Fibroblast of skin of abdomen (primary cell): ENCODE measurements around the gene B9D1.

ENCODE experiments used
- DNase-seq: peaks from one replicate; pipeline ENCODE4 v3.0.0-alpha.2; 2013

Gene B9D1

DNA sequence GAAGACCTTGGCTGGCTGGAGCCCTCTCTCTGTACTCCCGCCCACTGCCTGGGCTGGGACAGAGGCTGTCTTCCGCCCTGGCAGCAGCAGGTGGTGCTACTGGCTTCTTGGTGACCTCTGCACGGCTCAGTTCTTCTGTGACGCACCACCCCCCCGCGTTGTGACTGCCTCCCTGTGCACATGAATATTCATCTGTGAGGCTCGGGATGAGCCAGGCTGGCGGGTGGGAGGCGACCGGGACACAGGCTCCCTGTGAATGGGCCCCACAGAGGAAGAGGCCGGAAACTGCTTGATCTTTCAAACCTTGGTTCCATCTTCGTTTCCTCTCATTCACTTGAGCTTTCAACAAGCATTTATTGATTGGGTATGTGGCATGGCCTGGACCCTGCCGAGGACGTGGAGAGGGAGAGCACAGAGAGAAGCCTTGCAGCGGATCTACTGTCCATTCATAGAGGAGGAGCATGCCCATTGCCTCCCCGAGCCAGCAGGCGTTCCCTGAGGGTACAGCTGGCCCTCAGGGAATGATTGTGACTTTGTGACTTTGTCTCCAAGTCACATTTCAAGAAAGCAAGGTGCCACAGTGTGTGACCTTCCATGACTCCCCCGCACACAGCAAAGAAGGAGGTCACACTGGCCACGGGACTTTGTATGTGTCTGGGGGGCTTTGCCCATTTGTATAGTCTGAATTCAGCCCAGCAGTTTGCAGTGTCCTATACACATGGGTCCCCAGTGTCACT lies 45.0 kb downstream of the B9D1 start:
- DNase-seq: peak; percentile 62

GRCh38 chr17:19316761-19317358 lies 45.7 kb downstream of the B9D1 start:
- DNase-seq: no peak

DNA sequence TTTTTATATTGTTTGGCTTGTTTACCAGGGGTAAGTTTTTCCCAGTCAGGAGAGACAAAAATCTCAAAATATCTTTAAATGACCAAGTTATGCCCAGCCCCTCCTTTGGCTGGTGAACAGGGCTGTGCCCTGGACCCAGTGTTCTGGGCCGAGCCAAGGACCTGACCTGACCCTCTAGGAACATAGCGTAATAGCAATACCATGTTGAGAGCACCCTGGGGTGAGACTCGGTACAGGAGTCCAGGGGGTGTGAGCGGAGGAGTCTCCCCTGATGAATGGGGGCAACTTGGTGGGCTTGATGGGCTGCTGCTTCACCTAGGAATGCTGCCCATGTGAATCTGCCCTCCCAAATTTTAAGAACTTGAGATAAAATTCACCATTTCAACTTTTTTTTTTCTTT lies 47.4 kb downstream of the B9D1 start:
- no peak for DNase-seq

- no peak for DNase-seq
These were observed 48.5 kb downstream of the B9D1 start for GRCh38 chr17:19313746-19314651.

DNA sequence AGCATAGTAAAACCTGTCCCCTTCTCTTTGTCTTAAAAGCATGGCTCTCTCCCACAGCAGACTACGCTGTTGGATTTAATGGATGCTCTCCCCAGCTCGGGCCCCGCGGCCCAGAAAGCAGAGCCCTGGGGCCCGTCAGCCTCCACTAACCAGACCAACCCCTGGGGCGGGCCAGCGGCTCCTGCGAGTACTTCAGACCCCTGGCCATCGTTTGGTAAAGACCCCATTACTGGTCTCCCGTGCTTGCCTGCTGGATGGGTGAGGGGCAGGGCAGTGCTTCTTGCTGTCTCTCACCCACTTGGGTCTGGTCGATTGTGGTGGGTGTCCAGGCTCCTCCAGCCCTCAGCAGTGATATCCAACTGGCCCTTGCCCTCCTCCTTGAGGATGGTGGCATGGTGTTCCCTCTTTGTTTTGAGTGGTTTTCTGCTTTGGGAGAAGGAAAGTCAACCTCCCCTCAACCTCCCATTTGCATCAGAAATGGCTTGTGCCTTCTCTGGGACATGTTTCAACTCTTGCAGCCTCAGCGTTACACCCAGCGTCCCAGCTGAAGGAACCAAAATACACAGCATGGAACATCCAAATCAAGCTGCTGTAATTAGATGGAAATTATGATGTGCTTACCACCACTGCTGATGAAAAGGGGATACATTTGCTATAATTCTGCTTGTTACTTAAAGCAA lies 49.3 kb downstream of the B9D1 start:
- DNase-seq: no peak

- no peak for DNase-seq
These were observed 50.1 kb downstream of the B9D1 start for GRCh38 chr17:19312406-19312805.

GRCh38 chr17:19311421-19312215 lies 50.9 kb downstream of the B9D1 start:
- no peak for DNase-seq

GRCh38 chr17:19311016-19311415 lies 51.5 kb downstream of the B9D1 start:
- no peak for DNase-seq

DNA sequence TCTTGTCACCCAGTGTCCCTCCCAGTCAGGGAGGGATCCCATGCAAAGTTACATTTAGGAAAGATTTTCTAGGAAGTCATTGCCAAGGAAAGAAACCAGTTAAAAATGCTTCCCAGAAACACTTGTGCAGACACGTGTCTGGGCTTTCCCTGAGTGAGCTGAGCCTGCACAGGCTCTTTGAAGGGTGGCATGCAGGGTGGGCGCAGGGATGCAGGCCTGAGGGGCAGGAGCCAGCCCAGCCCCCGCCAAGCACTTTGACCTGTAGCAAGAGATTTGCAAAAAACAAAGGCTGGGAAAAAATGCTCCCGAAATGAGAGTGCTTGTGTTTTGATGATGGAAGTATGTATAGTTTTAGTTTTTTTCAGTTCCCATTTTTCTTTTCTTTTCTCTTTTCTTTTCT lies 52.4 kb downstream of the B9D1 start:
- no peak for DNase-seq

GRCh38 chr17:19309701-19310100 lies 52.8 kb downstream of the B9D1 start:
- DNase-seq: no peak

- DNase-seq: no peak
These were observed 54.1 kb downstream of the B9D1 start for GRCh38 chr17:19308398-19308797.

- DNase-seq: no peak
These were observed 55.0 kb downstream of the B9D1 start for GRCh38 chr17:19307521-19307920.

DNA sequence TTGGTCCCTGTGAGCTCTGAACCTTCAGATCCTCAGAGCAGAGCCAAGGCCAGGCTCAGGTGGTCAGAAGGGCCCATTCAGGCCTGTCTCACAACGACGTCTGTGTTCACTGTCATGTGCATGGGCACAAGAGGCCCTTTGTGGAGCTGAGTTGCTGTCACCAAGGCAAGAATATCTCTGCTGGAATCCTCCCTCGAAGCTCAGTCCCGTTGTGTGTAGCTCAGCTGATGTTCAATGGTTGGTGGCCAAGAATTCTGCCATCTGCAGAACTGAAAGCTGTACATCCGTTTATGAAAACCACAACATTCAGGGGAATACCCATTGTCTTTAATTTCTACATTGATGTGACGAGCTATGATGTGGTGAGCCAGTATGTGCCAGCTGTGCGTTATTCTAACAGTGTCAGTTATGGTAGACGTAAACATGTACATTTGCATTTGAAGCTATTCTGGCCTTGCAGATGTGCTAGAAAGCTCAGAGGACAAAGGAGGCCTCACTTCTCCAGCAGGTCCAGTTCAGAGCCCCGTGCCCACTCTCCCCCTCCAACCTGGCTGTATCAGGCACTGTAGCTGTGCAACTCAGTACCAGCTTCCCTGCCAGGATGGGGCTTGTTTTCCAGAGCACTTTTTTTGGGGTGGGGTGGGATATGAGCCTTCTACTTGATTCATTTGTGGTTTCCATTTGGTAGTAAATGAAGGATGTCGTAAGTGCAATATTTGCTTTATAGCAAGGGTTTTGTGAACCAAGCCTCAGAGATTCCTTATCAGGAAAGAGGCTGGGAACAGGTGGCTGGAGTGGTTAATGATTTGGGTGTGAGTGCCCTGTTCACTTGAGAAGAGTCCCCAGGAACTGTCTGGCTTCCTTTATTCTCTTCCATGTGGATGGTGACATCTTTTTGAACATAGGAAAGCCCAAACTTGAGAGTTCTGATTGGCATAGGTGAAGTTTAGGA lies 56.1 kb downstream of the B9D1 start:
- DNase-seq: peak; percentile 16

DNA sequence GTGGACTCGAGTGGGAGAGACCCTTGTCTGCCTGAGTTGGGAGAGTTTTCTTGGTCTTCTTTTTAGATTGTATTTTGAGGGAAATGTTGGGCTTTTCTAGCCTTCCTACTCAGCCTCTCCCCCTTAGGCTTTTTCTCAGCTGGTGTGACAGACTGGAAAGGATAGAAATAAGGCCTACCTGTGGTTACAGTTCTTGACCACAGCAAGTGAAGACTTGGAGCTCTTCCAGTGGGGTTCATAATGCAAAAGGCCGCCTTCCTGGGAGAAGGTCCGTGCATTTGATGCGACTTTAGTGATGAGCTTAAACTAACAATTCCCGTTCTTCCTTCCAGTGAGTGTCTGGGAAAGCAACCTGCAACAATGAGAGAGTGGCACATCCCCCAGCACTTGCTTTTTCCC lies 56.8 kb downstream of the B9D1 start:
- no peak for DNase-seq

DNA sequence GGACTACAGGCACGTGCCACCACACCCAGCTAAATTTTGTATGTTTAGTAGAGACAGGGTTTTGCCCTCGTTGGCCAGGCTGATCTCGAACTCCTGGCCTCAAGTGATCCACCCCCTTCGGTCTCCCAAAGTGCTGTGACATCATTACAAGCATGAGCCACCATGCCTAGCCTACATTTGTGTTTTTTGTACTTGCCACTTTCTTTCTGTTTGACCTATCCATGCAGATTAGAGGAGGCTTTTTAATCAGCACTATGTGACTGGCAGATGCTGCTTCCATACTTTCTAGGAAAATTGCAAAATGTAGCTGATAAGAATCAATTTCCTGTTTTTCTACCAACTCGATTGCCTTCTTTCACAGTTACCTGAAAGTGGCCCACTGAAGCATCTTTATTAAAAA lies 57.3 kb downstream of the B9D1 start:
- DNase-seq: no peak

- DNase-seq: no peak
These were observed 57.8 kb downstream of the B9D1 start for GRCh38 chr17:19304751-19305150.

- peak; percentile 23 for DNase-seq
These were observed 58.3 kb downstream of the B9D1 start for GRCh38 chr17:19304209-19304608.

DNA sequence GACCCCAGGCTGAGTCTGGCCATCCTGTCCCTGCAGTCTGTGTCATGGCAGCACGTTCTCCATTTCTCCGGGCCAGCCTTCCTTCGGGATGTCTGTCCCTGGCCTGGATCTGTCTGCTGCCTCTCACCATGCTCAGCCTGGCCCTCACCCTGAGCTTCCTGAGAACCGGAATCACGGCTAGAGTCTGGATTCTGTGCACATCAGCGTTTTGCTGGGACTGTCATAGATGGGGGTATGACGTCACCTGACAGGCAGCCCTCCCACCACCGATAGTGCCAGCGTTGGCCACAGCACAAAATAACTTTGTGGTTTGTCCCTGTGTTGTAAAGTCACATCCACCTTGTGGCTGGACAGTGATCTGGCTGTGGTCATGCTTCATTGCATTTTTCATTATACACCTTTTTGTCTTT lies 59.2 kb downstream of the B9D1 start:
- DNase-seq: no peak

GRCh38 chr17:19302791-19303331 lies 59.7 kb downstream of the B9D1 start:
- DNase-seq: no peak

DNA sequence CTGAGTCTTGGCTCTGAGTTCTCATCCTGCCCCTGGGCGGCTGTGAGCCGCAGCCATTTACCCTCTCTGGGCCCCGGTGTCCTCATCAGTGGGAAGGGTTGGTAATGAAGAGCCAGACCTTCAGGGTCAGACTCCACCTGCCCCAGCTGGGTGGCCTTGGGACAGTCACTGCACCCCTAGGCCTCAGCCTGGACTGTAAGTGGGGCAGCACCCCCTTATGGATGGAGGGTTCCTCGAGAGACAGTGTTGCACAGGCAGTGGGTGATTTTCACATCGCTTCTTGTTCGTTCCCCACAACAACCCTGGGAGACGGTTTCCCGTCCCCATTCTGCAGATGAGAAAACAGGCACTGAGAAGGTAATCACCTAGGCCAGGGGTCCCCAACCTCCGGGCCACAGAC lies 60.5 kb downstream of the B9D1 start:
- DNase-seq: no peak
